Measurements from ENCODE around the gene CFB.

DNA sequence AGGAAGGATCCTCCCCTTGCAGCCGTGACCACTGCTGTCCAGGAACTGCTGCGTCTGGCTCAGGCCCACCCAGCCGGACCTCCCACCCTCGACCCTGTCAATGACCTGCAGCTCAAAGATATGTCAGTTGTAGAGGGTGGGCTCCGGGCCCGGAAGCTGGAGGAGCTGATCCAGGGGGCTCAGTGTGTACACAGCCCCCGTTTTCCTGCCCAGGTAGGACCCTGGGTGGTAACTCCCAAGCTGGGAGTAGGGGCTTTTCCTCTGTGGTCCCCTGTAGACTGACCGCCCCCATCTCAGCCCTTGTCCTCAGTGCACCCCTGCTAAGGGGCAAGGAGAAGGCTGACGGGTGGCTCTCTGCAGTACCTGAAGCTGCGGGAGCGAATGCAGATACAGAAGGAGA, 22.4 kb downstream of the CFB start:
- TF ChIP-seq, protein P1, sequence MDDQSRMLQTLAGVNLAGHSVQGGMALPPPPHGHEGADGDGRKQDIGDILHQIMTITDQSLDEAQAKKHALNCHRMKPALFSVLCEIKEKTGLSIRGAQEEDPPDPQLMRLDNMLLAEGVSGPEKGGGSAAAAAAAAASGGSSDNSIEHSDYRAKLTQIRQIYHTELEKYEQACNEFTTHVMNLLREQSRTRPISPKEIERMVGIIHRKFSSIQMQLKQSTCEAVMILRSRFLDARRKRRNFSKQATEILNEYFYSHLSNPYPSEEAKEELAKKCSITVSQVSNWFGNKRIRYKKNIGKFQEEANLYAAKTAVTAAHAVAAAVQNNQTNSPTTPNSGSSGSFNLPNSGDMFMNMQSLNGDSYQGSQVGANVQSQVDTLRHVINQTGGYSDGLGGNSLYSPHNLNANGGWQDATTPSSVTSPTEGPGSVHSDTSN (IDR thresholded peaks at IDR 0.05): no peak
- TF ChIP-seq SIN3A (IDR thresholded peaks at IDR 0.05; ENCODE audit: borderline replicate concordance, low read depth, low read length): no peak
- TF ChIP-seq, protein P2, sequence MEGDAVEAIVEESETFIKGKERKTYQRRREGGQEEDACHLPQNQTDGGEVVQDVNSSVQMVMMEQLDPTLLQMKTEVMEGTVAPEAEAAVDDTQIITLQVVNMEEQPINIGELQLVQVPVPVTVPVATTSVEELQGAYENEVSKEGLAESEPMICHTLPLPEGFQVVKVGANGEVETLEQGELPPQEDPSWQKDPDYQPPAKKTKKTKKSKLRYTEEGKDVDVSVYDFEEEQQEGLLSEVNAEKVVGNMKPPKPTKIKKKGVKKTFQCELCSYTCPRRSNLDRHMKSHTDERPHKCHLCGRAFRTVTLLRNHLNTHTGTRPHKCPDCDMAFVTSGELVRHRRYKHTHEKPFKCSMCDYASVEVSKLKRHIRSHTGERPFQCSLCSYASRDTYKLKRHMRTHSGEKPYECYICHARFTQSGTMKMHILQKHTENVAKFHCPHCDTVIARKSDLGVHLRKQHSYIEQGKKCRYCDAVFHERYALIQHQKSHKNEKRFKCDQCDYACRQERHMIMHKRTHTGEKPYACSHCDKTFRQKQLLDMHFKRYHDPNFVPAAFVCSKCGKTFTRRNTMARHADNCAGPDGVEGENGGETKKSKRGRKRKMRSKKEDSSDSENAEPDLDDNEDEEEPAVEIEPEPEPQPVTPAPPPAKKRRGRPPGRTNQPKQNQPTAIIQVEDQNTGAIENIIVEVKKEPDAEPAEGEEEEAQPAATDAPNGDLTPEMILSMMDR (IDR thresholded peaks at IDR 0.05): no peak
